Activated CD4-positive, alpha-beta T cell treated with anti-CD3 and anti-CD28 coated beads, Interleukin-2, amount 10 ng/mL, durations not matched to agents 7 days and 5 days (primary cell): Measurements from ENCODE around the gene VSIG4. TPM values are rescaled to one million over a fixed set of nuclear protein-coding genes. Genes with fewer than 3 reads are reported as not detected.
"Not testable (repeated sequence)": the region's sequence is repeated elsewhere in the genome, so short reads cannot be mapped to it uniquely, and the experiment has no call there.

Experiments
- CTCF ChIA-PET: fragments of 350-600 bp; sonication (Branson Sonifier 250); formaldehyde crosslinking; loops from one replicate; lab custom pipeline; 2021; ENCODE audit warnings: antibody characterized with exemption; lab: Charles Lee
- POLR2A ChIA-PET: fragments of 350-600 bp; sonication (Branson Sonifier 250); formaldehyde crosslinking; loops from one replicate; lab custom pipeline; 2021; ENCODE audit warnings: antibody characterized with exemption; lab: Charles Lee
- DNase-seq: peaks from one replicate; pipeline ENCODE4 v3.0.0-alpha.2; 2020
- H3K27ac Mint-ChIP-seq: one replicate; pipeline ENCODE4 v1.8.0; 2021; ENCODE audit warnings: mild to moderate bottlenecking, moderate library complexity, mixed read lengths
- H3K27me3 Mint-ChIP-seq: one replicate; pipeline ENCODE4 v1.8.0; 2021; ENCODE audit warnings: mixed read lengths
- H3K36me3 Mint-ChIP-seq: one replicate; pipeline ENCODE4 v1.8.0; 2021; ENCODE audit warnings: low read depth, mixed read lengths
- H3K4me1 Mint-ChIP-seq: one replicate; pipeline ENCODE4 v1.8.0; 2021; ENCODE audit warnings: mixed read lengths
- H3K4me3 Mint-ChIP-seq: one replicate; pipeline ENCODE4 v1.8.0; 2021; ENCODE audit warnings: mild to moderate bottlenecking, moderate library complexity, mixed read lengths
- H3K9me3 Mint-ChIP-seq: one replicate; pipeline ENCODE4 v1.8.0; 2021; ENCODE audit warnings: mixed read lengths
- total RNA-seq, 2 experiments: library from RNA; stranded (reverse); gene quantifications; one replicate each; pipeline ENCODE4 v1.2.3, GENCODE V29; 2021

Gene VSIG4
- total RNA-seq, result not detected

GRCh38 chrX:66039944-66040343, at the start of gene VSIG4:
Gene VSIG4 (minus strand): TSS chrX:66040080. CDS start chrX:66039998, 82 bp downstream.
- ChIA-PET CTCF (interaction anchor here (0.9 kb wide), 1 partner anchor 19 kb away, joined by 3 read pairs; no protein-coding TSS in a partner anchor), POLR2A (no interaction called here)
- Mint-ChIP-seq H3K36me3 (no peaks in the 10 kb centered on the region), H3K4me1 (no peaks in the 10 kb centered on the region), H3K4me3 (no peak within 1 kb of the TSS), H3K27me3 (no peaks in the 10 kb centered on the region), H3K27ac (no peak within 1 kb of the TSS), H3K9me3 (peaks cover 2% of the 10 kb centered on the region)
- DNase-seq, result no peak

DNA sequence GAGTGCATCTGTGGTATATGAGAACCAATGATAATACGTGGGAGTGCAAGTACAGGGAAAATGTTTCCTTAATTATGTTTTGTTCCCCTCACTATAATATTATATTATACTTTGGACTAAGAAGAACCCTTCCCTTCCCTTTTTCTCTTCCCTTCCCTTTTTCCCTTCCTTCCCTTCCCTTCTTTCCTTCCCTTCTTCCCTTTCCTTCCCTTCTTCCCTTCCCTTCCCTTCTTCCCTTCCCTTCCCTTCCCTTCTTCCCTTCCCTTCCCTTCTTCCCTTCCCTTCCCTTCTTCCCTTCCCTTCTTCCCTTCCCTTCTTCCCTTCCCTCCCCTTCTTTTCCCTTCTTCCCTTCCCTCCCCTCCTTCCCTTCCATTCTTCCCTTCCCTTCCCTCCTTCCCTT, 36.9 kb upstream of the VSIG4 start:
- H3K27me3 Mint-ChIP-seq, result no peaks in the 10 kb centered on the region
- no peak overlapping the region for H3K27ac Mint-ChIP-seq
- DNase-seq, result no peak
- H3K4me3 Mint-ChIP-seq, result no peak overlapping the region
- ChIA-PET POLR2A (no interaction called here), CTCF (interaction anchor here (1.5 kb wide), 1 partner anchor 14 kb away, joined by 3 read pairs; no protein-coding TSS in a partner anchor)
- peaks cover 25% of the 10 kb centered on the region for H3K4me1 Mint-ChIP-seq
- H3K36me3 Mint-ChIP-seq, result peaks cover 19% of the 10 kb centered on the region
- H3K9me3 Mint-ChIP-seq, result peaks cover 16% of the 10 kb centered on the region

- Mint-ChIP-seq H3K36me3 (peaks cover 19% of the 10 kb centered on the region), H3K4me1 (peaks cover 25% of the 10 kb centered on the region), H3K27ac (peak overlapping the region; percentile 83), H3K9me3 (peaks cover 16% of the 10 kb centered on the region), H3K4me3 (peak overlapping the region; percentile 60), H3K27me3 (no peaks in the 10 kb centered on the region)
- CTCF ChIA-PET, result no interaction called here
- POLR2A ChIA-PET, result interaction anchor here (0.7 kb wide), 1 partner anchor 13 kb away, joined by 3 read pairs; no protein-coding TSS in a partner anchor
- peak; percentile 42 for DNase-seq
Measured at GRCh38 chrX:66074920-66075879, 35.3 kb upstream of the VSIG4 start.

DNA sequence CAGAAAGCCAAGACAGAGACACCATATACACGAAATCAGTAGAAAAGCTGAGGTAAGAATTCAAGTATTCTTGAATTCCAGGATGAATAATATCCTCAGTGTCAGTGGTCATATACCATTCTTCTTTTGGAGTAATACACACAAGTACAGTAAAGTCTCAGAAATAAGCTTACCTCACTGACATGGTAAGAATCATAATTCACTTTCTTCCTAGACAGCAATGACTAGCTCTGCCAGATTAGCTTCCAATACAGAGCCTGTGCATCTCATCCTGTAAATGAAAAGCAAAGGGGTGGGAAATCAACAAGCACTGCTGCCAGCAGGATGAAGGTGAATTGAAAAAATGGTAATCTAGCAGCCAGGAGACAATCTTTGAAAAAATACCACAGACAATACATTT, 31.2 kb upstream of the VSIG4 start:
- no peak for DNase-seq
- H3K4me3 Mint-ChIP-seq, result no peak overlapping the region
- peaks cover 19% of the 10 kb centered on the region for H3K9me3 Mint-ChIP-seq
- ChIA-PET POLR2A (no interaction called here), CTCF (interaction anchor here (1.1 to 1.3 kb wide), 2 partner anchors 10 to 29 kb away, joined by 3 read pairs; no protein-coding TSS in a partner anchor)
- H3K36me3 Mint-ChIP-seq, result peaks cover 18% of the 10 kb centered on the region
- peaks cover 22% of the 10 kb centered on the region for H3K4me1 Mint-ChIP-seq
- H3K27me3 Mint-ChIP-seq, result no peaks in the 10 kb centered on the region
- no peak overlapping the region for H3K27ac Mint-ChIP-seq

- ChIA-PET POLR2A (no interaction called here), CTCF (interaction anchor here (1.8 kb wide), 1 partner anchor 13 kb away, joined by 6 read pairs; no protein-coding TSS in a partner anchor)
- Mint-ChIP-seq H3K4me3 (no peak overlapping the region), H3K27me3 (no peaks in the 10 kb centered on the region), H3K27ac (no peak overlapping the region), H3K36me3 (peaks cover 19% of the 10 kb centered on the region), H3K9me3 (peaks cover 11% of the 10 kb centered on the region), H3K4me1 (peaks cover 28% of the 10 kb centered on the region)
- no peak for DNase-seq
Measured at GRCh38 chrX:66064261-66064660, 24.4 kb upstream of the VSIG4 start.

DNA sequence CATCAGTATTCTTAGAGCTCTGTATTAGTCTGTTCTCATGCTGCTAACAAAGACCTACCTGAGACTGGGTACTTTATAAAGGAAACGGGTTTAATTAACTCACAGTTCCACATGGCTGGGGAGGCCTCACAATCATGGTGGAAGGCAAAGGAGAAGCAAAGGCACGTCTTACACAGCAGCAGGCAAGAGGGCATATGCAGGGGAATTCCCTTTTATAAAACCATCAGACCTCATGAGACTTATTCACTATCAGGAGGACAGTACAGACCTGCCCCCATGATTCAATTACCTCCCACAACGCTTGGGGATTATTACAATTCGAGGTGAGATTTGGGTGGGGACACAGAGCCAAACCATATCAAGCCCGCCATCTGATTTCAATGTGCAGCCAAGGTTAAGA, 17.1 kb upstream of the VSIG4 start:
- H3K9me3 Mint-ChIP-seq, POLR2A ChIA-PET, H3K27ac Mint-ChIP-seq, DNase-seq, H3K4me3 Mint-ChIP-seq, H3K27me3 Mint-ChIP-seq, H3K36me3 Mint-ChIP-seq: not testable (repeated sequence)
- H3K4me1 Mint-ChIP-seq, result peaks cover 18% of the 10 kb centered on the region
- CTCF ChIA-PET, result interaction anchor here (1.6 kb wide), 1 partner anchor 8 kb away, joined by 5 read pairs; no protein-coding TSS in a partner anchor

- Mint-ChIP-seq H3K36me3 (no peaks in the 10 kb centered on the region), H3K4me1 (peaks cover 3% of the 10 kb centered on the region), H3K27me3 (no peaks in the 10 kb centered on the region), H3K27ac (no peak overlapping the region), H3K9me3 (peaks cover 3% of the 10 kb centered on the region), H3K4me3 (no peak overlapping the region)
- DNase-seq, result no peak
- CTCF ChIA-PET, result no interaction called here
- POLR2A ChIA-PET, result no interaction called here
Measured at GRCh38 chrX:66054978-66055377, 15.1 kb upstream of the VSIG4 start.

GRCh38 chrX:66053414-66053813, 13.5 kb upstream of the VSIG4 start:
- Mint-ChIP-seq H3K4me1 (no peaks in the 10 kb centered on the region), H3K4me3 (no peak overlapping the region)
- POLR2A ChIA-PET, result interaction anchor here (0.7 kb wide), 1 partner anchor 419 kb away, joined by 4 read pairs; no protein-coding TSS in a partner anchor

GRCh38 chrX:66051980-66052379, 12.1 kb upstream of the VSIG4 start:
- Mint-ChIP-seq H3K4me1 (peaks cover 11% of the 10 kb centered on the region), H3K27me3 (no peaks in the 10 kb centered on the region), H3K4me3 (no peak overlapping the region), H3K36me3 (no peaks in the 10 kb centered on the region), H3K9me3 (no peaks in the 10 kb centered on the region), H3K27ac (no peak overlapping the region)
- ChIA-PET POLR2A (no interaction called here), CTCF (interaction anchor here (2.2 kb wide), 1 partner anchor 13 kb away, joined by 6 read pairs; no protein-coding TSS in a partner anchor)
- DNase-seq, result no peak

More at GRCh38 chrX:66053414-66053813, 13.5 kb upstream of the VSIG4 start:
- Mint-ChIP-seq H3K36me3 (no peaks in the 10 kb centered on the region), H3K9me3 (peaks cover 3% of the 10 kb centered on the region), H3K27me3 (no peaks in the 10 kb centered on the region), H3K27ac (no peak overlapping the region)
- CTCF ChIA-PET, result no interaction called here
- DNase-seq, result no peak

DNA sequence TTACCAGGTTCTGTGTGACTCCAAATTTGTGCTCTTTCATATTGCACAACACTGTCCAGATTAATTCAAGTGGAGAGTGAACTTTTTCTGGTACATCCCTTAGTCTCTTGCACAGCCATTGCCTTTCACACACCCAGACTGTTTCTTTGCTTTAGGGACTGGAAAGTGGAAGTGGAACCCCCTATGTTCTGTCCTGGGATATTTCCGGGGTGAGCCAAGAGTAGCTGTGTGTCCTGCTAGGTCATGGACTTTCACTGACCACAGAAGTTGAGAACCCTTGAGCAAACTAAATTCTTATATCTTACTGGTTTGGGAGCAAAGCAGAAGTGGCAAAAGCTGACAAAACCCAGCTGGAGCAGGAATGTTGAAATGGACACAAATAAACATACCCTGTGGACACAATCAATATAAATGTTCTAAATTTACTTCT, 10.3 kb upstream of the VSIG4 start:
- CTCF ChIA-PET, result interaction anchor here (0.6 to 2.2 kb wide), 5 partner anchors 13 to 1294 kb away, joined by 3 to 6 read pairs (median 3); no protein-coding TSS in a partner anchor
- no peak for DNase-seq
- Mint-ChIP-seq H3K27me3 (no peaks in the 10 kb centered on the region), H3K36me3 (peaks cover 4% of the 10 kb centered on the region), H3K4me1 (peaks cover 30% of the 10 kb centered on the region), H3K27ac (no peak overlapping the region), H3K9me3 (peaks cover 11% of the 10 kb centered on the region), H3K4me3 (no peak overlapping the region)
- POLR2A ChIA-PET, result no interaction called here

- H3K9me3 Mint-ChIP-seq, result peaks cover 12% of the 10 kb centered on the region
- H3K4me3 Mint-ChIP-seq, result no peak overlapping the region
- no peak overlapping the region for H3K27ac Mint-ChIP-seq
- H3K27me3 Mint-ChIP-seq, result no peaks in the 10 kb centered on the region
- DNase-seq, result no peak
- H3K36me3 Mint-ChIP-seq, result peaks cover 4% of the 10 kb centered on the region
- POLR2A ChIA-PET, result no interaction called here
- CTCF ChIA-PET, result no interaction called here
- peaks cover 31% of the 10 kb centered on the region for H3K4me1 Mint-ChIP-seq
Measured at GRCh38 chrX:66049056-66049455, 9.2 kb upstream of the VSIG4 start.

DNA sequence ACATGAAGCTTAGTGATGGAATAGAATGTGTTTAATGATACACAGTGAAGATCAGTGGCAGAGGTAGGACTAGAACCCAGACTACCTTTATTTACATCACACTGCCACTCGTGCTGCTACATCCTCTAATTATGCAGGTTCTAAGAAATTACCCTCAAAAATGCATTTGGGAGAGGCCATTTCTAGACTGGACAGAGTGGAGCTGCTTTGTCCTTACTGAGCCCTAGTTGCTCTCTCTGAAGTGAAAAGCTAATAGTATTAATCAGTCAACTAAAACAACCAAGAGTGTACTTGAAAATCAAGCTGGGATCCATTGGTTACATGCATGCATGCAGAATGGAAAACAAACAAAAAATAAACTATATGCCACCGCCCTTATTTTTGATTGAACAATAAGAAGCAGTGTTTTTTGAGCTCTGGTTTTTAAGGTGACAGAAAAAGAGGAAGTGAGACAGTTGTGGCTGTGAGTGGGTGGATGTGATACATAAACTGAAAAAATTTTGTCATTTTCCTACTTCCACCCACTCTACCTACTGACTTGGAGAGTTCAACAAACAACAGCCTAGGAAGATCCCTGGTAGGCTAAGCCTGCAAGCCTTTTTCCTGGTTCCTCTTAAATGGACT, 6.8 kb upstream of the VSIG4 start:
- ChIA-PET CTCF (interaction anchor here (0.7 to 1.2 kb wide), 7 partner anchors 9 to 323 kb away, joined by 3 to 4 read pairs (median 3); no protein-coding TSS in a partner anchor), POLR2A (interaction anchor here (0.7 to 1.4 kb wide), 2 partner anchors 8 to 31 kb away, joined by 3 to 5 read pairs; no protein-coding TSS in a partner anchor)
- no peak overlapping the region for H3K4me3 Mint-ChIP-seq
- H3K9me3 Mint-ChIP-seq, result peaks cover 12% of the 10 kb centered on the region
- peak; percentile 15 for DNase-seq
- peaks cover 31% of the 10 kb centered on the region for H3K4me1 Mint-ChIP-seq
- H3K27me3 Mint-ChIP-seq, result no peaks in the 10 kb centered on the region
- H3K36me3 Mint-ChIP-seq, result peaks cover 4% of the 10 kb centered on the region
- H3K27ac Mint-ChIP-seq, result peak overlapping the region; percentile 82
